GOT3 (cell line): Measurements from ENCODE around the gene KLC4.
"Not testable (repeated sequence)": the region's sequence is repeated elsewhere in the genome, so short reads cannot be mapped to it uniquely, and the experiment has no call there.

Experiments used
- DNase-seq: peaks from one replicate; lab custom pipeline; 2025; ENCODE audit warnings: mixed read lengths; lab: John Stamatoyannopoulos, UW

Gene KLC4

DNA sequence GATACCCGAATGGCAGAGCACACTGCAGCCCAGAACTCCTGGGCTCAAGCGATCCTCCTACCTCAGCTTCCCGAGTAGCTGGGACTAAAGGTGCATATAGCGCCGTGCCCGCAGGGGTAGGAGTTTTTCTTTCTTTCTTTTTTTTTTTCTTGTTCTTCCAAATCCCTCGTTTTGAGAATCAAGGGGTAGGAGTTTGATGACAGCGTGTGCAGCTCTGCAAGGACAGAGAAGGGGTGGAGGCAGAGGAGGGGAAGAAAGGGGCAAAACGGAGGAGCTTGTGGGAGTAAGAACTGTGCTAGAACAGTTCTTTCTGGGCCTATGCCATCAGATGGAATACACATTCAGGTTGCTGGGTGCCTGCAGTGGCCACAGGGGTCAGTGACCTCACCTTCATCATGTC lies 22.7 kb upstream of the KLC4 start:
- DNase-seq: no peak

DNA sequence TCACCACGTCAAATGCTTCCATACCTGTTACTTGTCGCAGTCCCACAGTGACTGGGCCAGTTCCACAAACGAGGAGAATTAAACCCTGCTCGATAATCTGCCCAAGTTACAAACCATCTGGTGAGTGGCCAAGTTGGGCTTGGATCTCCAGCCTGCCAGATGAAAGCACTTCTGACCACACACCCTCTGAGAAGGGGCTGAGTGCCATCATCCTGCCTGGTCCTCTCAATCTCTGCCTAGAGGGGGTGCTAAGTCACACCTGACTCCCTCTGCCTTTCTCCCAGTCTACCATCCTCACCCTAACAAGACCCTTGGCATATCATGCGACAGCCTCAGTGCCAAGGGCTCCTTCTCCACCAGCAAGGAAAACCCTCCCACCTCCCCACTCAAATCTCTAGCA lies 22.2 kb upstream of the KLC4 start:
- no peak for DNase-seq

DNA sequence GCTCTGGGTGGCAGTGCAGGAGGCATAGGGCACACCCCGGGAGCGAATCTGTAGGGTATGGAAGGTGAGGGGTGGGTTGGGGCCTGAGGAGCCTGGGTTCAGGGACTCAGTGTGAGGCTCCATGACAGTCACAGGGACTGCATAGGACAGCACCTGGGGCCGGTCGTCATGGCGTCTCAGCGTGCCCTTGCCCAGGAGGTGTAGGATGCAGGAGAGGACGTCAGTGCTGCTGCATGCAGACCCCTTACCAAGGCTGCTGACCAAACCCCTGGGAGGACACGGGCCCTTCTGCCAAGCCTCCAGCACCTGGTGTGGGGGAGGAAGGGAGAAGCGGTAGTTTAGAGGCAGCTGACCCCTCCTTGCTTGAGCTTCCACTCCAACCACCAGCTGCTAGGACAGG lies 21.7 kb upstream of the KLC4 start:
- DNase-seq: no peak

DNA sequence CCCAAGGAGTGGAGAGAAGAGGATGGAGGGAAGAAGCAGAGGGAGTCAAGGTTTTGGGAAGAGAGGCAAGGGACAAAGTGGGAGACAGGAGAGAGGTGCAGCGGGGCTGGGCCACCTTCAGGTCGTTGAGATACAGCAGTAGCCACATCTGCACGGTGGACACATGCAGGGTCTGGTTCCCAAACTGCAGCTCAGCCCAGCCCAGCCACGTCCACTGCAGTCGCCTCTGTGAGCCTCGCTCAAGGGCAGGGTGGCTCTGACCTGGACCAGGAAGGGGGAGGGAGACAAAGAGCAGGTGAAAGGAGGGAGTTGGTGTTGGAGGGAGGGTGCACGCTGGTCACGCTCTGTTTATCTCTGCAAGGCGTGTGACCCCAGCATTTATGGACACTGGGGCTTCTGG lies 20.7 kb upstream of the KLC4 start:
- DNase-seq: no peak

DNA sequence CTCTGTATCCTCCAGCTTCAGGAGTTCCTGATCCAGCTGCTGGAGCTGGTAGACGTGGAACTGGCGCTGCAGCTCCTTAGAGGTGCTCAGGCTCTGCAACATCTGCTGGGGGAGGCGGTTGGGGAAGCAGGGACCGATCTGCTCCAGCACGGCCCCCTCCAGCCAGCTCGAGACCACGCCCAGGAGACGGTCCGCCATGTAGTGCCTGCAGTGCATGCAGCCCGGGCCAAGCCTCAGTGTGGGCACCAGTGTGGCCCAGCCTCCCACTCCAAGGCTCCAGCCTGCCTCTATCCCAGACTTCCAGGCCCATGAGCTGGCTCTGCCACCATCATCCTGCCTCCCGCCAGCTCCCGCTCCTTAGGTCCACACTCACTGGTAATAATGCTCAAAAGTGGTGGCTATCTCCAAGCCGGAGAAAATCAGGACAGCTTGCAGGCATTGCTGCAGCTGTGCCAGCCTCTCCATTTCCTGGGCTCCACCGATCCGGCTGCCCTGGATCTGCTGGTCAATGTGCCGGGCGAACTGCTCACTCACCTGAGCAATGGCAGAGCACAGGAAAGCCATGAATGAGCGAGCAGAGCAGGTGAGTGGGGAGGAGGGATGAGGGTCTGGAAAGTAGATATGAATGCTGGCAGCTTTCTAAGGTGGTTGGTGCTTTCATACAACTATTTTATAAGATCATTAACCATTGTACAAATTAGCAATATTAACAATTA lies 18.7 kb upstream of the KLC4 start:
- DNase-seq: no peak

DNA sequence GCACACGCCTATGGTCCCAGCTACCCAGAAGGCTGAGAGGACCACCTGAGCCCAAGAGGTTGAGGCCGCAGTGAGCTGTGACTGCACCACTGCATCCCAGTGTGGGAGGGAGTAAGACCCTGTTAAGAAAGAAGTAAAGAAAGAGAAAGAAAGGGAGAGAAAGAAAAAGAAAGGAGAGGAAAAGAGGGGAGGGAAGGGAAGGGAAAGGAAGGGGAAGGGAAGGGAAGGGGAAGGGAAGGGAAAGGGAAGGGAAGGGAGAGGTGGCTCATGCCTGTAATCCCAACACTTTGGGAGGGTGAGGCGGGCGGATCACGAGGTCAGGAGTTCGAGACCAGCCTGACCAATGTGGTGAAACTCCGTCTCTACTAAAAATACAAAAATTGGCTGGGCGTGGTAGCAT lies 18.0 kb upstream of the KLC4 start:
- not testable (repeated sequence) for DNase-seq

DNA sequence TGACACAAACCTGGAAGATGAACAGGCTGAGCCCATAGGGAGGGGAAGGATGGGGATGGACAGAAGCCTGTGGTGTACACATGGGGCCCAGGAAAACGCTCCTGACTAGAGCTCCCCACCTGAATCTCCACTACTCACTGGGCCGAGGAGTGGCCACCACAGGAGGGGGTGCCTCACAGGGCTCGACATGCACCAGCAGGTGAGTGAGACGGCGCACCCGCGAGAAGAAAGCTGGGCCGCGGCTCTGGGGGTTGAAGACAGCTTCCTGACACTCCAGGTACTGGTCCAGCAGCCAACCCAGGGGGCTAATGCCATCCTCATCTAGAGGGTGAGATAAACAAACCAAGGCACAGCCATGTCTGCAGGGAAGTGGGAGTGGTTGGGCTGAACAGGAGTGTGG lies 16.1 kb upstream of the KLC4 start:
- DNase-seq: no peak

DNA sequence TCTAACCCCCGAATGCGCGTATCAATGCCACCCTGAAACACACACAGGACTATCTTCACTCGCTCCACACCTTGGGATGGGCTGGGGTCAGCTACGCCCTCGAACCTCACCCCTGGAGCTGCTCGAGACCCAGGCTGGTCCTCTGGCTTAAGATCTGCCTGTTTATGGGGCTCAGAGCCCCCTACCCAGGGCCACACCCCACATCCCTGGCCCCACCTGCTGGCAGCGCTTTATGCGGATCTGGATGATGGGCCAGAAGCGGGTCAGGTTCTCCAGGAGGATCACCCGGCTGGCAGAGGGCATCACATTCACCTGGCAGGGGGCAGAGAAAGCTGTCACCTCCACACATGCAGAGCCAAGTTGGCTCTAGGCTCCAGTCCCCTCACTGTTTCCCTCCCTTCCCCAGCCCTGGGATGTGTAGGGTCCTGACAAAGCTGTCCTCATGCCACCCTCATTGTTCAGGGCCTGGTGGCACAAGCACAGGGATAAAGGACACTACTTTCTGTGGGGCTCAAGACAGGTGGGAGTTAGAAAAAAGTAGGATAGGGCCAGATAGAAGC lies 14.0 kb upstream of the KLC4 start:
- DNase-seq: no peak

DNA sequence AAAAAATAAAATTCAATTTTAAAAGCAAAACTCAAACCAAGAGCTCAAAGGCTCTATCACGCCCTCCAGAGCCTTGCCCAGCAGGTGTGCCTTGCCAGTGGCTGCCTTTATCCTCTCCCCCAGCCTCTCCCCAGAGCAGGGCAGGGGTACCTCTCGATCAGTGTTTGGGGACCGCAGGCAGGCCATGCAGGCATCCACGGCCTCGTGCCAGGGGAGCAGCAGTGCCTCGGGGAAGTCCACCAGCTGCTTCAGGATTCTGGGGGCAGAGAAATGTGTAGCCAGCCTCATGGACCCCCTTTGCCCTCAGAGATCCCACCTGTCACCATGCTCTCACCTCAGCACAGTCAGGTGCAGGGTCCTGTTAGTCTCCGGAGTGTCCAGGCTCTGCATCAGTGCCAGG lies 11.4 kb upstream of the KLC4 start:
- DNase-seq: no peak

DNA sequence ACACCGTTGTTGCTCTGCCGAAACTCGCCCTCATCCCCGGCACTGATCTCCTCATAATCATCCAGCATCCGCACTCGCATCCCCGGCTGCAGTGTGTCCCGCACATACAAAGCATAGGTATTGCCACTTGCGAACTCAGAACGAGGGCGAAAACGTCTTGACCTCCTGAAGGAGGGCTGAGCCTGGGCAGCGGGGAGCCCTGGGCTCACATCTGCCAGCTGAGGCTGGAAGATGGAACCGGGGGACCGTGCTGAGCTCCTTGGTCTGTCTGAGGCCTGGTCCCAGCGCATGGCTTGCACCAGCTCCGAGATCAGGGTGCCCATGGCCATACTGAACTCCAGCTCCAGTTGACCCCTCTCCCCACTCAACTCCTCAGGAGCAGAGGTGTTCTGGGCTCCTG lies 8.4 kb upstream of the KLC4 start:
- DNase-seq: no peak

DNA sequence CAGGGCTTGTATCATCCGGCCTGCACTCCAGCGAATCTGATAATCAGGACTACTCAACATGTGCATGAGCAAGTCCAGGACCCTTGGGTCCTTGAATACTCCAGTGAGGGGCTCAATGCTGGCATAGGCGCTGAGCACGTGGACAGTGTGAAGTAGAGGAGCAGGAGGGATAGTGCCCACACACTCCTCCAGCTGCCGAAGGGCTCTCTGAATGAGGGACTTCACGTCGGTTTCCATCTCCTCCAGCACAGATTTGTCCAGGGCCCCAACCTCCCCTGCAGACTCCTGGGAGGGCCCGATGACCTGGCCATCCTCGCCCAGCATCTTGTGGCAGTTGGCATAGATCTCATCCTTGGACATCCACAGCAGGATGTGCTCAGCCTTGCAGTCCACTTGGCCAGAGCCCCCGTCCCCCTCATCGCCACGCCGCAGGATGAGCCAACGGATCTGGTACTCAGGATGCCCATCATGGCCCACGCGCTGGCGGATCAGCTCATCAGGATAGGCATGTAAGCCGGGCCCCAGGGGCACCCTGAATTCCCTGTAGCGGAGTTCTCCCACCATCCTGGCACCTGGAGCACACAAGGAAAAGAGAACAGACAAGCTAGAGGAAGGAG lies 7.1 kb upstream of the KLC4 start:
- DNase-seq: no peak

DNA sequence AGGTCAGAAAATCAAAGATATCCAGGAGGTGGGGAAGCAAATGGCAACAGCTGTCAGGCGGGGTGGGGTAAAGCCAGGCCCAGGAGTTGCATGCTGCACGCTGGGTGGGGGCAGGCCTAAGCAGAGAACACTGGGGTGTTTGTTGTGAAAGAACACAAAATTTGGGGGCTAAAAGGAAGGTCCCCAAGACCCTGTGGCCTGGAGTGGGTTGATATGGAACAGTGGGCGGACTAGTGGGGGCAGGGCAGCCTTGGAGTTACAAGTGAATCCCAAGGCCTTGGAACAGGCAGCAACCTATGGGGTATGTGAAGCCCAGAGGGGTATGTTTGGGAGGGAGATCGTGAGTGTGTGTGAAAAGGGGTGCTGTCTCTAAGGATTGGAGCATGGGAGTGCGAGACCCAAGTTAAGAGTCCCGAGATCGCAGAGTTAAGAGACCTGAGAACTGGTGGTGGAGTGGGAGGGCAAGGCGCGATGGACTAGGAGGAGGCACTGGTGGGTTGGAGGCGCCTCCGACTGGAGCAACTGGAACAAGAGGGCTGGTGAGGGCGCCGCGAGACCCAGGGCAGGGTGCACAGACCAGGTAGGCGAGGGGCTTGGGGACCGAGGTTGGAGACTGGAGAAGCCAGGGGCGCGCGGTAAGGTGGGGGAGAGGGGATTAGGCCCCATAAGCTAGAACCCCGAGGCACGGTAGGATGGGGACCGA lies 6.4 kb upstream of the KLC4 start:
- no peak for DNase-seq

DNA sequence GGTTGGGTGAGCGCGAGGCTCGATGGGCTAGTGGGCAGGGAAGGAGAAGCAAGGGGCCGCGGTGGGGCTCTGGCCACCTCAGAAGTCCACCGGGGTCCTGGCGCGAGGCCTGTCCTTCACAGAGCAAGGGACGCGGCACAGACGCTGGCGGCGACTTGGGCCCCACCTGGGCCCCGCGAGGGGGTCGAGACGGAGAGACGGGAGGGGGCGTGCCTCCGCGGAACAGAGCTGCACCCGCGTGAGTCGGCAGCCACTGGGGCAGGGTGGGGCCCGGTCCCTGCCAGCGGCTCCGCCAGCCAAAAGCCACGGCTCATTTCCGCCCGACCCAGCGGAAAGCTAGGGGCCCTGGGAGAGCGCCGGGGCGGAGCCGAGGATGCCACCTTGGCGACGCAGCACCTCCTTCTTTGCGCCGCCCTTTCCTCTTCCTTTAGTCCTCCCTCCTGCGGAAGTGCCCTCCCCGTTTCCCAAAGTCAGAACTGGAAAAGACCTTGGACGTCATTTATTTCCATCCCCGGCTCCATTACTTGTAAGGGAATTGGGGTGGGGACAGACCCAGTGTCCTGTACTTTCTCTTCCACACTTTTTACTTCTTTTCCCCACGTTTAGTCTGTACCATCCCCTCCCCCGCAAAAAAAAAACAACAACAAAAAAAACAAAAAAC lies 5.8 kb upstream of the KLC4 start, which contains the start of gene CUL7:
TSS of gene CUL7 (minus strand) at position 307 of the 661 bp plus-strand sequence. CDS start 1,063 bp downstream, outside the sequence.
- DNase-seq: peak; percentile 78

DNA sequence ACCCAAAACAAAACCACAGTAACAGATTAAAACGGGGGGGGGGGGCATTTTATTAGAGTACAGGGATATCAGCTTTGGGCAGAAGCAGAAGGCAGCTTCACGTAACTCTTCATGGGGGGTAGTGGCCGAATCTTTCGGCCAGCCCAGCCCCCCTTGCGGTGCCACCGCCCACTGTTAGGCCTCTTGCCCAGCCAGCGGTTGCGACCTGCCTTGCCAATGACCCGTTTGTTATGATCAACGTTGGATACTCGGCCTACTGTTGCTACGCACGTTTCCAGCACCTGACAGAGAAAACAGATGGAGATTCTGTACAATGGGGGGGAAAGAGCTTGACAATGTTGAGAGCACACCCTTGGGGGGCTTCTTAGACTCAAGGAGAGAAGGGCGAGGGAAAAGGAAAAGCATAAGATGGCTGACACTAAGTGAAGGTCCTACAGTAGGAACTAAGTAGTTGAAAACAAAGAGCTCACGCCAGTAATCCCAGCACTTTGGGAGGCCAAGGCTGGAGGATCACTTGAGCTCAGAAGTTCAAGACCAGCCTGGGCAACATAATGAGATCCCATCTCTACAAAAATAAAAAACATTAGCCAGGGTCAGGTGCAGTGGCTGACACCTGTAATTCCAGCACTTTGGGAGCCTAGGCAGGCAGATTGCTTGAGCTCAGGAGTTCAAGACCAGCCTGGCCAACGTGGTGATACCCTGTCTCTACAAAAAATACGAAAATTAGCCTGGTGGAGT lies 5.1 kb upstream of the KLC4 start:
- no peak for DNase-seq

DNA sequence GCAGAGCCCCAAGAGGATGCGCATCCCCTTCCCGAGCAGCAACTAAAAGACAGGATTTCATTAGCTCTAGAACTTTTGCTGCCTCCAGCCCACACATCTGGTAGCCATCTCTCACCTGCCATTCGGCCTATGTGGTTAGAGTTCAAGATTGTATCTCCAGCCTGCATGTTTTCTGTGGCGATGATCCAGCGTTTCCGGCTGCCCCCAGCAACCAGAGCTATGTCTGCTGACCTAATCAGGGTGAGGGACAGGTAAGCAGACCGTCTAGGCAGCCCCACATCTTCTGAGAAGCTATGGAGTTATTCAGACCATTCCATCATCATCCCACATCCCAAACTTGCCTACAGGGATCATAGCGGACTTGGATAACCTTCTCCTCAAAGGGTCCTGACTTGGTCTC lies 3.5 kb upstream of the KLC4 start:
- DNase-seq: no peak

DNA sequence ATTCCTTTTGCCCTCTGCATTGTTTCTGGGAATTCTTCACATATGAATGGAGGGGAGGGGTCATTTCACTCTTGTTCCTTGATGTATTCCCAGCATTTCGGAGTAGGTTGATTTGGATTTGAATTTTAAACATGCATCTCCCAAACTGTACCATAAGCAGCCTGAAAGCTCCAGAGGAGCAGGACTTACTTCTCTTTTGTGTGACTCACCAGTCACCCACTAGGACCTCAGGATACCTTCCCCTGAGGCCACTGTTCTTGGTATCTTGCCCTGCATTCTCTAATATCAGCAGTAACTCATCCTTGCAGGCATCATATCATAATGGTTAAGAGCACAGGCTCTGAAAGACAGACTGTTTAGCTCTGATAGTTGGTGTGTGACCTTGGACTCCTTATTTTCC lies 900 bp upstream of the KLC4 start:
- DNase-seq: no peak

DNA sequence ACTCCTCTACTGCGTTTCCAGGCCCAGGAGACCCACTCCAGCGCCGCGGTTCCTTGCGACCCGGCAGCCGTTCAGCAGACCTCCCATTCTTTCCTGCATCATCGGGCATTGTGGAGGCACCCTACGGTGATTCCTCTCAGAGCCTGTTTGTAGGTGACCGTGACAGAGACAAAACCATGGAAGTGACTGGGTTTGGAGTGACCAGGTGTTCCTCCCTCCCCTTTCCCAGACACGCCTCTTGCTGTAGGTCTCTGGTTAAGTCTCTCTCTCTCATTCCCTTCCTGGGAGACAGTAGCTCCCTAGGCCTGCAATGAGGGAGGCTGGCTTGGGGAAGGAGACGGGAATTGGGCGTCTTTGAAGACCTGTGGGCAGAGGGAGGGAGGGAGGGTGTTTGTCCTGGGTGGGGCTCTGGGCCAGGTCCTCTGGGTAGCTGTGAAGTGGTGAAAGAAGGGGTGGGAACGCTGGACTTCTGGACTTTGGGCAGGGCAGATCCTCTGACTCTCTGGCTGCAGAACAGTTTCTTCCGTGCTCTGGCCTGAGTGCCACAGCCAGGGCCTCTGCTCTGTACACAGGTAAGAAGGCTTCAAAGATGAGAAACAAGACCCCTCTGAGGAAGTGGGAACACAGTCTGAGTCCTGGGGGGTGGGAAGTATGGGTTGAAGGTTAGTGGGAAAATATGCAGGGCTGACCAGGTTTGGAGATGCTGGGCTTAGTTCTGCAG lies 763 bp downstream of the KLC4 start:
- no peak for DNase-seq

DNA sequence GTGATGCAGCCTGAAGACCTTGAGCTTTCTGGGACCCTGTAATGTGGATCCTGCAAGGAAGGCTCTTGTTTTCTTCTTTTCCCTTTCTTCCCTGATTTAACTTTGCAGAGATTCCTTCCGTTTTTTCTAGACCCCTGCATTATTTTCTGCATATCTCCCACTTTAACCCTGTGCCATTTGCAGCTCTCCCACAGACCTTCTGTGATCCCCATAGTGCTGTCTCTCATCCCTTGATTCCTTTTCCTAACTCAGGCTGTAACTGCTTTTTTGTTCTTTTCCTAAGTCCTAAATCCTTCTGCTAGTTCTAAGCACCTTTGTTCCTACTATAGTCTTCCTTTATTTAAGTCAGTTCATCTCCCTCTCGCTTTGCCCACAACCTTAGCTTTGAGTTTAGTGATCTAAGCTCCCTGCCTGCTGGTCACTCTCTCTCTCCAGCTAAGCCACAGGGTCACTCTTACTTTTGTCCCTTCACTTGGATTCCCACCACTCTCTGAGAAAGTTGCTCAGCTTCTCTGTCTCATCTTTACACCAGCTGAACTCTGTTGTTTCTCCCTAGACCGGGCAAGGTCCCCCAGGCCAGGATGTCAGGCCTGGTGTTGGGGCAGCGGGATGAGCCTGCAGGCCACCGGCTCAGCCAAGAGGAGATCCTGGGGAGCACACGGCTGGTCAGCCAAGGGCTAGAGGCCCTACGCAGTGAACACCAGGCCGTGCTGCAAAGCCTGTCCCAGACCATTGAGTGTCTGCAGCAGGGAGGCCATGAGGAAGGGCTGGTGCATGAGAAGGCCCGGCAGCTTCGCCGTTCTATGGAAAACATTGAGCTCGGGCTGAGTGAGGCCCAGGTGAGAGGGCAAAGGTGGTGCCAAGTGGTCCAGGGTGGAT lies 1.6 kb downstream of the KLC4 start:
- no peak for DNase-seq

DNA sequence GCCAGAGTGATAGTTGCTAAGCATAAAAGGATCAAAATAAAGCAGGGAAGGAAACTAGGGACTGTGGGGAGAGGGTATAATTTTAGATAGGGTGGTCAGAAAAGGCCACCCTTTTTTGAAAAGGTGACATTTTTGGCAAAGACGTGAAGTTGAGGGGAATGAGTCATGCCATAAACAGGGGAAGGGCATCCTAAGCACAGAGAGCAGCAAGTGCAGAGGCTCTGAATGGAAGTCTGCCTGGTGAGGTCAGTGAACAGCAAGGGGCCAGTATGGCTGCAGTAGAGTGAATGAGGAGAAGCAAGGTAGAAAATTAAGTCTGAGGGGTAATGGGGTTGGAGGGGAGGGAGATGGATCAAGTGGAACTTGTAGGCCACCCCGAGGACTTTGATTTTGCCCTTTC lies 2.4 kb downstream of the KLC4 start:
- no peak for DNase-seq

DNA sequence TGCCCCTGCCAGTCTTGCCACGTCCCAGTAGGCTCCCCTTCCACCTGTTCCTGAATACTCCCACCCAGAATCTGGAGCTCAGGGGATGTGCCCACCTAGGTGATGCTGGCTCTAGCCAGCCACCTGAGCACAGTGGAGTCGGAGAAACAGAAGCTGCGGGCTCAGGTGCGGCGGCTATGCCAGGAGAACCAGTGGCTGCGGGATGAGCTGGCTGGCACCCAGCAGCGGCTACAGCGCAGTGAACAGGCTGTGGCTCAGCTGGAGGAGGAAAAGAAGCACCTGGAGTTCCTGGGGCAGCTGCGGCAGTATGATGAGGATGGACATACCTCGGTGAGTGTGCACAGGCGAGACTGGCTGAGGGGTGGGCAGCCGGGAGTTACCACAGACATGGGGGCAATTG lies 3.4 kb downstream of the KLC4 start:
- DNase-seq: no peak
